Vagina (tissue), 2 donors: ENCODE results near the gene DPP4. TPM values are rescaled to one million over a fixed set of nuclear protein-coding genes. Genes with fewer than 3 reads are reported as not detected.

Source experiments
- DNase-seq, 2 donors: peaks; one replicate each; pipeline ENCODE4 v3.0.0-alpha.2; 2017; ENCODE audit errors: extremely low spot score in 2 of 2
- H3K27ac ChIP-seq: fragments of 200-600 bp; sonication (generic); one replicate; pipeline ENCODE4 v1.5.1; 2019
- H3K27me3 ChIP-seq: fragments of 200-600 bp; sonication (generic); one replicate; pipeline ENCODE4 v1.5.1; 2019
- H3K36me3 ChIP-seq, 2 donors: fragments of 200-600 bp; sonication (generic); one replicate each; pipeline ENCODE4 v1.5.1; 2017 to 2019
- H3K4me1 ChIP-seq: fragments of 200-600 bp; sonication (generic); one replicate; pipeline ENCODE4 v1.5.1; 2019
- H3K4me3 ChIP-seq, 2 donors: fragments of 200-600 bp; sonication (generic); 1 replicate in 1 of 2; 2 replicates in 1 of 2; pipeline ENCODE4 v1.5.1; 2016 to 2019
- H3K9me3 ChIP-seq: fragments of 200-600 bp; sonication (generic); one replicate; pipeline ENCODE4 v1.5.1; 2019
- POLR2A ChIP-seq, 2 donors: fragments of 450-650 bp; IDR thresholded peaks; one replicate each; pipeline ENCODE4 v1.6.1; 2017; ENCODE audit warnings: antibody characterized with exemption in 2 of 2, mild to moderate bottlenecking in 2 of 2, moderate library complexity in 2 of 2
- POLR2AphosphoS5 ChIP-seq, 2 donors: sonication (generic); formaldehyde crosslinking; IDR thresholded peaks; one replicate each; pipeline ENCODE4 v1.9.0; 2017; ENCODE audit warnings: antibody characterized with exemption in 2 of 2, mild to moderate bottlenecking in 2 of 2, low read depth in 1 of 2; ENCODE audit not compliant: insufficient read depth in 1 of 2
- intact Hi-C: fragments of 100-400 bp; cut with DNase I; formaldehyde crosslinking; loops from one replicate; pipeline ENCODE4 v1.15.1; 2023
- total RNA-seq: library from RNA; depleted of rRNA; stranded (reverse); fragments of >200 nt; gene quantifications from one replicate; pipeline ENCODE4 v1.2.3, GENCODE V29; 2016
- TF ChIP-seq, protein P1 (sequence below), 3 experiments: fragments of 450-650 bp in 2 of 3; fragments of 200-600 bp in 1 of 3; sonication (generic) in 1 of 3; IDR thresholded peaks; one replicate each; pipeline ENCODE4 v1.5.1; 2017 to 2019; ENCODE audit warnings: antibody characterized with exemption in 3 of 3, mild to moderate bottlenecking in 2 of 3, moderate library complexity in 2 of 3

The DPP4 gene
- total RNA-seq, 1 donor from 2014 or later: 15.5 TPM

- no peak overlapping the region for H3K4me3 ChIP-seq
- no peak for TF ChIP-seq POLR2A (IDR thresholded peaks at IDR 0.05)
- TF ChIP-seq, protein P1, sequence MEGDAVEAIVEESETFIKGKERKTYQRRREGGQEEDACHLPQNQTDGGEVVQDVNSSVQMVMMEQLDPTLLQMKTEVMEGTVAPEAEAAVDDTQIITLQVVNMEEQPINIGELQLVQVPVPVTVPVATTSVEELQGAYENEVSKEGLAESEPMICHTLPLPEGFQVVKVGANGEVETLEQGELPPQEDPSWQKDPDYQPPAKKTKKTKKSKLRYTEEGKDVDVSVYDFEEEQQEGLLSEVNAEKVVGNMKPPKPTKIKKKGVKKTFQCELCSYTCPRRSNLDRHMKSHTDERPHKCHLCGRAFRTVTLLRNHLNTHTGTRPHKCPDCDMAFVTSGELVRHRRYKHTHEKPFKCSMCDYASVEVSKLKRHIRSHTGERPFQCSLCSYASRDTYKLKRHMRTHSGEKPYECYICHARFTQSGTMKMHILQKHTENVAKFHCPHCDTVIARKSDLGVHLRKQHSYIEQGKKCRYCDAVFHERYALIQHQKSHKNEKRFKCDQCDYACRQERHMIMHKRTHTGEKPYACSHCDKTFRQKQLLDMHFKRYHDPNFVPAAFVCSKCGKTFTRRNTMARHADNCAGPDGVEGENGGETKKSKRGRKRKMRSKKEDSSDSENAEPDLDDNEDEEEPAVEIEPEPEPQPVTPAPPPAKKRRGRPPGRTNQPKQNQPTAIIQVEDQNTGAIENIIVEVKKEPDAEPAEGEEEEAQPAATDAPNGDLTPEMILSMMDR (IDR thresholded peaks at IDR 0.05): no peak
- TF ChIP-seq POLR2AphosphoS5 (IDR thresholded peaks at IDR 0.05; ENCODE audit: insufficient read depth in 1 of 2, low read depth in 1 of 2): no peak
- DNase-seq: no peak
- intact Hi-C loops: no loop called here
- no peaks in the 10 kb centered on the region for H3K9me3 ChIP-seq
- no peaks in the 10 kb centered on the region for H3K27me3 ChIP-seq
- peaks cover 22% of the 10 kb centered on the region for H3K4me1 ChIP-seq
- H3K27ac ChIP-seq: no peak overlapping the region
- H3K36me3 ChIP-seq: no peaks in the 10 kb centered on the region
These were observed 16.1 kb upstream of the DPP4 start for GRCh38 chr2:162090109-162090508.

DNA sequence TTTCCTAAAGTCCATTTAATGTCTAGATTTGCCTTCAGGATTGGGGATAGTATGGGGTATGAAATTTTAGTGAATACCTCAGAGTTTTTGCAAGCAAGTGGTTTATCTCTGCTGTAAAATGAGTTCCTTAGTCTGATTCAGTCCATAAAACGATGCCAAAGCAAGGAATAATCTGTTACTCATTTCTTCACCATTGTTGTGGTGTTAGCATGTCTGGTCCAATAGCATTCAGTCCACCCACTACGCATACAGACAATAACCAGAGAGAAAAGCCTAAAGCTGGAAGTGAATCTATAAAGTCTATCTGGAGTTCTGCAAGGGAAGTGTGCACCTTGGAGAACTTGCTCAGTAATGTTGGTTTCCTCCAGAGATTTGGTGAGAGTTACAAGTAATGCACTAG lies 12.9 kb upstream of the DPP4 start:
- Histone ChIP-seq H3K9me3 (no peaks in the 10 kb centered on the region), H3K4me3 (no peak overlapping the region), H3K4me1 (peaks cover 12% of the 10 kb centered on the region), H3K36me3 (no peaks in the 10 kb centered on the region), H3K27me3 (no peaks in the 10 kb centered on the region), H3K27ac (no peak overlapping the region)
- intact Hi-C loops: no loop called here
- no peak for TF ChIP-seq POLR2A (IDR thresholded peaks at IDR 0.05)
- TF ChIP-seq POLR2AphosphoS5 (IDR thresholded peaks at IDR 0.05; ENCODE audit: insufficient read depth in 1 of 2, low read depth in 1 of 2): no peak
- TF ChIP-seq, protein P1 (IDR thresholded peaks at IDR 0.05): no peak
- DNase-seq: no peak

DNA sequence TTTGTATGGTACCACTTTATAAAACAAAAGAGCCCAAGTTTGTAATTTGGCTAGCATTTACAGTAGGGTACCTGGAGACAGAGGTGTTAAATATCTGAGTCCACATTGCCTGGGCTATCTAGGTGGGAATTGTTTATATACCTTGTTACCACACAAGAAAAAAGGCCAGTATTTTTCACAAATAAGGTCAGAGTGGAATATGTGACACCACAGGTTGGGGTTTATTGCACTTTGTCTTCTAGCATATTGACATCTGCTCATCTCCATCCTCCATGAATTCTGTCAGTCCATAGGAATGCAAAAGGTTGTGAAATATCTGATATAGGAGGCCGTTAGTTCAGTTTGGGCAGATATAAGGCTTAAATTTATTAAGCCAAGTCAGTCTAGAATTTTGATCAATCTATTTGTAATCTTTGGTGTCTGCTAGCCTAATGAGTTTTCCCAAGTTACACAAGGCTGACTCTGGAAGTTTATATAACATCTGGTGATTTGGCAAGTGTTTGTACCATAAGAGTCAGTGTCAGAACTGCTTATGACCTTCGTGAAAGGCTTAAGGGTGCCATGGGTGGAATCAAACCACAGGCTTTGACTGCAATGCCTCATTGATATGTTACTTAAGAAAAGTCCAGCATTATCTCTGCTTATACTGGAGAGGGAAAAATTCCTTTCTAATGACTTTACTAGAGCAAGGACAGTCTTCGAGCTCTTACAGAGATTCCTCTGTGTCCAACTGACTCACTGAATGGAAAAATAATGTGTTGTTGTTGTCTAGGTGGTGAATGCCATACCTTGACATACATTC lies 11.3 kb upstream of the DPP4 start:
- intact Hi-C loops: no loop called here
- no peak for TF ChIP-seq POLR2A (IDR thresholded peaks at IDR 0.05)
- TF ChIP-seq POLR2AphosphoS5 (IDR thresholded peaks at IDR 0.05; ENCODE audit: insufficient read depth in 1 of 2, low read depth in 1 of 2): no peak
- TF ChIP-seq, protein P1 (IDR thresholded peaks at IDR 0.05): no peak

GRCh38 chr2:162084536-162084935 lies 10.5 kb upstream of the DPP4 start:
- no peaks in the 10 kb centered on the region for H3K27me3 ChIP-seq
- no peak overlapping the region for H3K27ac ChIP-seq
- no peak for DNase-seq
- H3K36me3 ChIP-seq: no peaks in the 10 kb centered on the region
- intact Hi-C loops: no loop called here
- no peaks in the 10 kb centered on the region for H3K9me3 ChIP-seq
- H3K4me3 ChIP-seq: no peak overlapping the region
- H3K4me1 ChIP-seq: no peaks in the 10 kb centered on the region
- TF ChIP-seq POLR2A (IDR thresholded peaks at IDR 0.05) (no peak), POLR2AphosphoS5 (IDR thresholded peaks at IDR 0.05; ENCODE audit: insufficient read depth in 1 of 2, low read depth in 1 of 2) (no peak)
- TF ChIP-seq, protein P1 (IDR thresholded peaks at IDR 0.05): no peak

More for the DNA sequence above, 11.3 kb upstream of the DPP4 start:
- DNase-seq: no peak
- Histone ChIP-seq H3K4me3 (no peak overlapping the region), H3K9me3 (no peaks in the 10 kb centered on the region), H3K36me3 (no peaks in the 10 kb centered on the region), H3K27ac (no peak overlapping the region), H3K4me1 (no peaks in the 10 kb centered on the region), H3K27me3 (no peaks in the 10 kb centered on the region)

DNA sequence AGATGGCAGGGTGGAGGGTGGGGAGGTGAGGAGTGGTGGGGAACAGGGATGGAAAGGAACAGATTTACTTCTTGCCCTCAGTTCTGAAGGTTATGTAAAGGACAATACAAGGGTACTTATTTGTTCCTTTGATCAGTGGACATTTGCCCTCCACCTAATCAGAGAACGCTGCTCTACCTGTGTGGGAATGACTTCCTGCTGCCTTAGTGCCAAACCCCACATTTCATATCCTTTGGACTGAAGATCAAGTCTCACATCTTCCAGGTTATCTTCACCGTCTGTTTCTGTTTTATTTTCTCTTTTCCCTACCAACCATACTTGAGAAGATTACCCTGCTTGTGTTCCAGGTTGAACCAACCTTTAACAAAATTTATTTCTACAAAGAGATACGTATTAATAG lies 8.7 kb upstream of the DPP4 start:
- no peaks in the 10 kb centered on the region for H3K27me3 ChIP-seq
- TF ChIP-seq POLR2AphosphoS5 (IDR thresholded peaks at IDR 0.05; ENCODE audit: insufficient read depth in 1 of 2, low read depth in 1 of 2): no peak
- TF ChIP-seq POLR2A (IDR thresholded peaks at IDR 0.05): no peak
- TF ChIP-seq, protein P1 (IDR thresholded peaks at IDR 0.05): no peak
- intact Hi-C loops: no loop called here
- no peak overlapping the region for H3K27ac ChIP-seq
- H3K4me3 ChIP-seq: no peak overlapping the region
- no peaks in the 10 kb centered on the region for H3K9me3 ChIP-seq
- H3K4me1 ChIP-seq: no peaks in the 10 kb centered on the region
- H3K36me3 ChIP-seq: no peaks in the 10 kb centered on the region
- DNase-seq: no peak
